ACHN (cell line): ENCODE results near the gene TMPRSS12.
"Not testable (repeated sequence)": the region's sequence is repeated elsewhere in the genome, so short reads cannot be mapped to it uniquely, and the experiment has no call there.

Experiments
- DNase-seq: peaks from one replicate; pipeline ENCODE4 v3.0.0-alpha.2; 2015
- in situ Hi-C: cut with HindIII; loops from 2 replicates; pipeline ENCODE4 v1.10.0; 2017; ENCODE audit warnings: low sequenced_read_pairs, low pct_ligation_motif_present, low pct_unique_long_range_greater_than_20kb

The TMPRSS12 gene

DNA sequence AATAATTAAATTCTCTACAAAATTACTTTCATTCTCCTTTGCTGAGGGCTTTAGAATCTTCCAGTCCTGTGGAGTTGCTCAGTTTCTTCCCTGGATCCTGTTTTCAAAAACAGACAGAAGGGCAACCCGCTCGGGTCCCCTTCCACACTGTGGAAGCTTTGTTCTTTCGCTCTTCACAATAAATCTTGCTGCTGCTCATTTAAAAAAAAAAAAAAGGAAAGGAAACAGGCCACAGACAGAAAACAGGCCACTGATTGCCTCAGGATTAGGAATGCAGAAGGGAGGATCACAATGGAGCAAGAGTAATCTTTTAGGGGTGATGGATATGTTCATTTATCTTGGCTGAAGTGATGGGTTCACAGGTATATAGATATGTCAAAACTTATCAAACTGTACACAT is 80.1 kb downstream of the TMPRSS12 start:
- DNase-seq = no peak
- in situ Hi-C loops = no loop called here

DNA sequence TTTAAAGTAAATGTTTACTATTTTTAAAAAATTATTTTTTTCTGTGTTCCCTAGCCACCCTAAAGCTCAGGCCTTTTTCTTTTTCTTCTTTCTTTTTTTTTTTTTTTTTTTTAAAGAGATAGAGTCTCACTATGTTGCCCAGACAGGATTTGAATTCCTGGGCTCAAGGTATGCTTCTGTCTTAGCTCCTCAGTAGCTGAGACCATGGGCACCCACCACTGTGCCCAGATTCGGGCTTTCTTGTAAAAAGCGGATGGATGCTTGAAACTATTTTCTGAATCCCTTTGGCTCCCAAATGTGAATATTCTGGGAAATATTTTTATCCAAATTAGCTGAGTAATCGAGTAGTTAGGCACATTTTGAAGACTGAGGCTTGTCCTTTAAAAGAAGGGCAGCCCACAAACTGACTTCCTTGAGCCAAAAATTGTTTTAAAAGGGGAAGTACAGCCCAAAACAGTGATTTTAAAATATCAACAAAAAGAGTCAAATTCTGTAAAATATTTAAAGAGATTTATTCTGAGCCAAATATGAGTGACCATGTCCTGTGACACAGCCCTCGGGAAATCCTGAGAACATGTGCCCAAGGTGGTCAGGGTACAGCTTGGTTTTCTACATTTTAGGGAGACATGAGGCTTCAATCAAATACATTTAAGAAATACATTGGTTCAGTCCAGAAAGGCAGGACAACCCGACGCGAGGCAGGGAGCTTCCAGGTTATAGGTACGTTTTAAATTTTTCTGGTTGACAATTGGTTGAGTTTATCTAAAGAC is 80.8 kb downstream of the TMPRSS12 start:
- in situ Hi-C loops = no loop called here
- DNase-seq = no peak

DNA sequence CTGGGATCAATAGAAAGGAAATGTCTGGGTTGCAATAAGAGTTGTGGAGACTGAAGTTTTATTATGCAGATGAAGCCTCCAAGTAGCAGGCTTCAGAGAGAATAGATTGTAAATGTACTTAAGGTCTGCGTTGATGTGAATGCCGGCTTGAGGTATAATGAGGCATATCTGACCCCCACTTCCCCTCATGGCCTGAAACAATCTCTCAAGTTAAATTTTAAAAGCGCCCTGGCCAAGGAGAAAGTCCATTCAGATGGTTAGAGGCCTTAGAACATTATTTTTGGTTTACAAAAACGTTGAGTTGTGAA is 81.4 kb downstream of the TMPRSS12 start:
- in situ Hi-C loops = no loop called here
- DNase-seq = no peak

DNA sequence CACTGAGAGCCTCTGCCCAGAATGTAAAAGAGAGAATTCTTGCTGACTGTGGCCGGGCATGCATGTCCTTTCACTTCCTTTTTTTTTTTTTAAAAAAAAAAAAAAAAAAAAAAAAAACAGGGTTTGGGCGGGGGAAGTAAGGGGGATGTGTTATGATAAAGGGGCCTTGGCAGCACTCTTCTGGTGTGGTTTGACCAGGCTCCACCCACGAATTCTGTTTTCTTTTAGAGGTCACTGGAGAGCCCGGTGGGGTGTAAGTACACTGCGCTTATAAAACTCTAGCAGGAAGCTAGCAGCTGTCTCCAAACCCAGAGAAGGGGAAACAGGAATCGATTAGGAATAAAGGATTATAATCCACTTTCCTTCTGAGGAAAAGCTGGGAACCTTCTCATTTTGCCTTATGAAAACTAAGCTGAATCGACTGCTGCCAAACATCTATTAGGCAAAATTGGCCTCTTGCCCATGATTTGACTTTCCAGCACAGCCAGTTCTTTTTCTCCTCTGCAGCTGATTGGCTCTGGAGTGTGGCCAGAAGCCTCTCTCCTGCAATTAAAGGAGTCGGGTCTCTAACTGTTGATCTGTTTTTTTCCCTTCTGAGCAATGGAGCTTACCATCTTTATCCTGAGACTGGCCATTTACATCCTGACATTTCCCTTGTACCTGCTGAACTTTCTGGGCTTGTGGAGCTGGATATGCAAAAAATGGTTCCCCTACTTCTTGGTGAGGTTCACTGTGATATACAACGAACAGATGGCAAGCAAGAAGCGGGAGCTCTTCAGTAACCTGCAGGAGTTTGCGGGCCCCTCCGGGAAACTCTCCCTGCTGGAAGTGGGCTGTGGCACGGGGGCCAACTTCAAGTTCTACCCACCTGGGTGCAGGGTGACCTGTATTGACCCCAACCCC is 82.0 kb downstream of the TMPRSS12 start:
- DNase-seq = peak; percentile 90

DNA sequence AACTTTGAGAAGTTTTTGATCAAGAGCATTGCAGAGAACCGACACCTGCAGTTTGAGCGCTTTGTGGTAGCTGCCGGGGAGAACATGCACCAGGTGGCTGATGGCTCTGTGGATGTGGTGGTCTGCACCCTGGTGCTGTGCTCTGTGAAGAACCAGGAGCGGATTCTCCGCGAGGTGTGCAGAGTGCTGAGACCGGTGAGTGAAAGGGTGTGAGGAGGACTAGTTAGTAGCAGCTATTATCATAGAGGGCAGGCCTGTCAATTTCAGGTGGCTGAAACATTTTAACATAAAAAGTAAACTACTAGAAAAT is 82.6 kb downstream of the TMPRSS12 start:
- DNase-seq = no peak
- in situ Hi-C loops = no loop called here

More for the DNA sequence above, 82.0 kb downstream of the TMPRSS12 start:
- in situ Hi-C loops = no loop called here

DNA sequence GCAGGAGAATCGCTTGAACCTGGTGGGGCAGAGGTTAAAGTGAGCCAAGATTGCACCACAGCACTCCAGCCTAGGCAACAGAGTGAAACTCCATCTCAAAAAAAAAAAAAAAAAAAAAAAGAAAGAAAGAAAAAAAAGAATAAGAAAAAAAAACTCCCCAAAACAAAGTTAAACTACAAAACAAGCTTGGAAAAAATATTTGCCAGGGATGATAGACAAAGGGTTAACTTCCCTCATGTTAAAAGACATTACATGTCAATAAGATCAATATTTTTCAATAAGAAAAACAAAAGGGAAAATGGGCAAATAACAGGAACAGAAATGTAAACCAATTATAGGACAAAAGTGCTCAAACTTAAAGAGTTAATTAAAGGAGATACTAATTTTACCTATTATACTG is 83.2 kb downstream of the TMPRSS12 start:
- in situ Hi-C loops = no loop called here
- no peak for DNase-seq

- no peak for DNase-seq
- in situ Hi-C loops = no loop called here
Observed at GRCh38 chr12:50926415-50926814, 83.7 kb downstream of the TMPRSS12 start.

DNA sequence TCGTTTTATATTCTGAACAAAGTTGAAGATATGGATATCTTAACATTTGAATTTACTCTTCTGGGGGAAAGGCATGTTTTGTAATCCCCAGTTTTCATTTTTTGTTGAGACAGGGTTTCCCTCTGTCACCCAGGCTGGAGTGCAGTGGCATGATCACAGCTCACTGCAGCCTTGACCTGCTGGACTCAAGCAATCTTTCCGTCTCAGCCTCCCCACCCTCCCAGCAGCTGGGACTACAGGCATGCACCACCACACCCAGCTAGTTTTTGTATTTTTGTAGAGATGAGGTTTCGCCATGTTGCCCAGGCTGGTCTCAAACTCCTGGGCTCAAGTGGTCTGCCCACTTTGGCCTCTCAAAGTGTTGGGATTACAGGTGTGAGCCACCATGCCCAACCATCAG is 84.2 kb downstream of the TMPRSS12 start:
- in situ Hi-C loops = not testable (repeated sequence)

GRCh38 chr12:50927356-50927755 is 84.6 kb downstream of the TMPRSS12 start:
- peak; percentile 29 for DNase-seq
- in situ Hi-C loops = no loop called here

More for the DNA sequence above, 84.2 kb downstream of the TMPRSS12 start:
- not testable (repeated sequence) for DNase-seq

- in situ Hi-C loops = no loop called here
- no peak for DNase-seq
Observed at GRCh38 chr12:50927766-50928224, 85.1 kb downstream of the TMPRSS12 start.

GRCh38 chr12:50928392-50928791 is 85.7 kb downstream of the TMPRSS12 start:
- in situ Hi-C loops = no loop called here
- no peak for DNase-seq

DNA sequence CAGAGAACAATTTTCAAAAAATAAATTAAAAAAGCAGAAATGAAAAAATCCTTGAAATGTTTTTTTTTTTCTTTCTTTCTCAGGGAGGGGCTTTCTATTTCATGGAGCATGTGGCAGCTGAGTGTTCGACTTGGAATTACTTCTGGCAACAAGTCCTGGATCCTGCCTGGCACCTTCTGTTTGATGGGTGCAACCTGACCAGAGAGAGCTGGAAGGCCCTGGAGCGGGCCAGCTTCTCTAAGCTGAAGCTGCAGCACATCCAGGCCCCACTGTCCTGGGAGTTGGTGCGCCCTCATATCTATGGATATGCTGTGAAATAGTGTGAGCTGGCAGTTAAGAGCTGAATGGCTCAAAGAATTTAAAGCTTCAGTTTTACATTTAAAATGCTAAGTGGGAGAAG is 87.1 kb downstream of the TMPRSS12 start:
- in situ Hi-C loops = no loop called here

GRCh38 chr12:50930477-50930876 is 87.8 kb downstream of the TMPRSS12 start:
- DNase-seq, in situ Hi-C loops: not testable (repeated sequence)

More for the DNA sequence above, 87.1 kb downstream of the TMPRSS12 start:
- no peak for DNase-seq

GRCh38 chr12:50932787-50933280 is 90.1 kb downstream of the TMPRSS12 start:
- in situ Hi-C loops = no loop called here
- no peak for DNase-seq

GRCh38 chr12:50933459-50934124 is 90.9 kb downstream of the TMPRSS12 start:
- in situ Hi-C loops = no loop called here

GRCh38 chr12:50934371-50934851 is 91.7 kb downstream of the TMPRSS12 start:
- in situ Hi-C loops = no loop called here
- no peak for DNase-seq

More at GRCh38 chr12:50933459-50934124, 90.9 kb downstream of the TMPRSS12 start:
- DNase-seq = no peak

GRCh38 chr12:50934981-50935807 is 92.5 kb downstream of the TMPRSS12 start:
- no peak for DNase-seq
- in situ Hi-C loops = no loop called here
